ENCODE results near the gene SLC41A3. TPM values are rescaled to one million over a fixed set of nuclear protein-coding genes. Genes with fewer than 3 reads are reported as not detected.
A peak's percentile ranks its signal among the peaks of the same experiment; 100 is the strongest.

SLC41A3 gene
- polyA plus RNA-seq, 3 donors: 2.8 to 18.2 (median 13.6) TPM

DNA sequence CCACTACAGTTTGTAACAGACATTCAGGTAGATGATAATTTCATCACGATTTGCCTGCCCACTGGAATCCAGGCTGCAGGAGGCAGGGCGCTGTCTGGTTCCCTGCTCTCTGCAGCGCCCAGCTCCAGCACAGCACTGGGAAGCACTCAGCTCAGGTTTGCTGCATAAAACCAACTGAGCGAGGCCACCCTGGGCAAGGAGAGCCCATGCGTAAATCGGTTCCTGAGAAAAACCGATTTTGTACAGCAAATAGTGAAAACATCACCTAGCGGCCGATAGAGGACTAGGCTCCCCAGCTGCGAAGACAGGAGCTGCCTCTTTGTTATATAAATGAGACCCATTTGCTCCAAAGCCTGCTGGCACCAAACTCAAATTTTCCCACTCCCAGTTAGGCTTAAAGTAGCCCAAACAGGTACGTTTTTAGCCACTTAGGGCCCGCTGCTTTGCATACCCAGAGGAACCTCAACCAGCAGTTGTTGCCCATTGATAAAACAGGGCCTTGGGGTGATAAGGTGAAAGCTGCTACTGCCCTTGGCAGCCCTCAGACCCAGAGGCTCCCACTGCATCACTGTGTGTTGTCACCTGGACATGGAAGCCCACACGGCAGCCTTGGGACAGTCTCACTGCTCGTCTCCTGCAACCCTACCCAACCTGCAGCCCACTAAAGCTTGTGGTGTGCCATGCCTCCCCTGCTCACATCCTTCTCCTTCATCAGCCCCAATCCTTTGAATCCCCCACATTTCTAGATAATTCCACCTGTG, 49.0 kb upstream of the SLC41A3 start:
- WGBS (ENCODE audit: insufficient coverage): 90% methylated on average over 13 of the region's 14 CpGs
- H3K79me2 ChIP-seq (ENCODE audit: insufficient read depth, low read length): no peaks in the 10 kb centered on the region
- no peaks in the 10 kb centered on the region for H4K20me1 ChIP-seq (ENCODE audit: insufficient read depth, low read length)
- Mint-ChIP-seq H3K4me1 (peaks cover 10% of the 10 kb centered on the region), H3K4me3 (no peak overlapping the region), H3K36me3 (no peaks in the 10 kb centered on the region), H3K27ac (peak overlapping the region in 1 of 7 donors; percentile 9), H3K27me3 (ENCODE audit: low read depth in 3 of 3) (peaks cover 6 to 9% (median 7%) of the 10 kb centered on the region in 3 donors), H3K9me3 (peaks cover 0 to 2% (median 0%) of the 10 kb centered on the region in 7 donors)
- no peak overlapping the region for H3K4me2 ChIP-seq (replicated peaks; ENCODE audit: extremely low read depth, low read length, poor library complexity, severe bottlenecking)
- H3K4me1 ChIP-seq (ENCODE audit: control insufficient read depth in 1 of 2, insufficient read depth in 2 of 2, low read length in 2 of 2): peaks cover 5 to 14% of the 10 kb centered on the region in 2 donors
- intact Hi-C loops (cut with micrococcal nuclease): no loop called here
- H3K27me3 ChIP-seq (ENCODE audit: control insufficient read depth in 2 of 2, insufficient read depth in 2 of 2, low read length in 2 of 2): no peaks in the 10 kb centered on the region
- TF ChIP-seq, protein P1, sequence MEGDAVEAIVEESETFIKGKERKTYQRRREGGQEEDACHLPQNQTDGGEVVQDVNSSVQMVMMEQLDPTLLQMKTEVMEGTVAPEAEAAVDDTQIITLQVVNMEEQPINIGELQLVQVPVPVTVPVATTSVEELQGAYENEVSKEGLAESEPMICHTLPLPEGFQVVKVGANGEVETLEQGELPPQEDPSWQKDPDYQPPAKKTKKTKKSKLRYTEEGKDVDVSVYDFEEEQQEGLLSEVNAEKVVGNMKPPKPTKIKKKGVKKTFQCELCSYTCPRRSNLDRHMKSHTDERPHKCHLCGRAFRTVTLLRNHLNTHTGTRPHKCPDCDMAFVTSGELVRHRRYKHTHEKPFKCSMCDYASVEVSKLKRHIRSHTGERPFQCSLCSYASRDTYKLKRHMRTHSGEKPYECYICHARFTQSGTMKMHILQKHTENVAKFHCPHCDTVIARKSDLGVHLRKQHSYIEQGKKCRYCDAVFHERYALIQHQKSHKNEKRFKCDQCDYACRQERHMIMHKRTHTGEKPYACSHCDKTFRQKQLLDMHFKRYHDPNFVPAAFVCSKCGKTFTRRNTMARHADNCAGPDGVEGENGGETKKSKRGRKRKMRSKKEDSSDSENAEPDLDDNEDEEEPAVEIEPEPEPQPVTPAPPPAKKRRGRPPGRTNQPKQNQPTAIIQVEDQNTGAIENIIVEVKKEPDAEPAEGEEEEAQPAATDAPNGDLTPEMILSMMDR (IDR thresholded peaks at IDR 0.05): no peak
- no peaks in the 10 kb centered on the region for H3K36me3 ChIP-seq (replicated peaks in 1 of 2; ENCODE audit: control insufficient read depth in 1 of 2, insufficient read depth in 2 of 2, low read length in 2 of 2)
- H3K9me3 ChIP-seq (replicated peaks in 1 of 2; ENCODE audit: control insufficient read depth in 1 of 2, insufficient read depth in 1 of 2, low read length in 2 of 2): no peaks in the 10 kb centered on the region
- no peak overlapping the region for H2AFZ ChIP-seq (ENCODE audit: insufficient read depth, low read depth, low read length, poor library complexity, severe bottlenecking)
- no peak overlapping the region for H3K9ac ChIP-seq (ENCODE audit: insufficient read depth, low read length, poor library complexity, severe bottlenecking)
- no peak overlapping the region for H3K27ac ChIP-seq (ENCODE audit: low read depth in 1 of 2, low read length in 2 of 2)
- H3K4me3 ChIP-seq (replicated peaks in 1 of 3; ENCODE audit: low read depth in 2 of 3, low read length in 3 of 3): no peak overlapping the region
- DNase-seq: no peak

DNA sequence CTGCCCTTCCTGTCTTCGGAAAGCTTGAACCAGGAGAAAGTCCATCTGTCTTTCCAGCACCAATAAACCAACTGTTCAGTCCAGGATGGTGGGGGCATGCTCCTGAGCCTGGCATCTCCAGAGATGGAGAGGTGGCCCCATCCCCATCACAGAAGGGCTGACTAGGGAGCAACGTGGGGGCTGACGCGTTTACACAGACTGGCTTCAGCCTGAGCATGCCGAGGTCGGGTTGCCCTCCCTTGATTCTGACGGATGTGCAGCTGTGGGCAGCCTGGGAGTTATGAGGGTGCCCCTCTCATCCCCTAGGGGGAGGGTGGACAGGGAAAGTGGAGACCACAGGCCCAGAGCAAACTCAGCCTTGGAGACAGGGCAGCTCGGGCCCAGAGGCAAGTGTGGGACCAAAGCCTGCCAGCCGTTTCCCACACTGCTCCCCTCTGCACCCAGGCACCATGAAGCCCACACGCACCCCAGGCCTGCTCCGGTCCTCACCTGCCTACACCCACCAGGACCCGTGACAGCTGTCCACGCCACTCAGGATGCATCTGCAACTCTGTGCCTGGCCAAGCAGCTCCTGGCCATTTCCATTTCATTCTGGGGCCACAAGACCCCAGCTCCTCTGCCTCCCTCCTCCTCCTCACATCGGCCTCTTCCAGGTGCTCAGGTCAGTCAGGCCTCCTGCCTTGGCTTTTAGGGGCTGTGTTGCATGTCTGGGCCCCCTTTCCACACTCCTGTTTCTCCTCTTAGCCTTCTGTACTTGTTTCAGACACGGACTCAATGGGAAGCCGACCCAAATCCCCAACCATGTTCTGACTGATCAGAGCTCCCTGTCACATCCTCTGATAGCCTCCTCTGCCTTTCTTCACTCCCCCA, 48.2 kb upstream of the SLC41A3 start:
- DNase-seq: no peak
- 82% methylated on average over 13 of the region's 16 CpGs for WGBS (ENCODE audit: insufficient coverage)
- H3K27ac Mint-ChIP-seq: peak overlapping the region in 1 of 7 donors; percentile 9

More for the DNA sequence above, 48.2 kb upstream of the SLC41A3 start:
- Histone ChIP-seq H3K4me3 (replicated peaks in 1 of 3; ENCODE audit: low read depth in 2 of 3, low read length in 3 of 3) (no peak overlapping the region), H3K79me2 (ENCODE audit: insufficient read depth, low read length) (no peaks in the 10 kb centered on the region), H3K27ac (ENCODE audit: low read depth in 1 of 2, low read length in 2 of 2) (no peak overlapping the region), H3K9ac (ENCODE audit: insufficient read depth, low read length, poor library complexity, severe bottlenecking) (no peak overlapping the region), H3K36me3 (replicated peaks in 1 of 2; ENCODE audit: control insufficient read depth in 1 of 2, insufficient read depth in 2 of 2, low read length in 2 of 2) (no peaks in the 10 kb centered on the region), H3K27me3 (ENCODE audit: control insufficient read depth in 2 of 2, insufficient read depth in 2 of 2, low read length in 2 of 2) (no peaks in the 10 kb centered on the region), H3K4me1 (ENCODE audit: control insufficient read depth in 1 of 2, insufficient read depth in 2 of 2, low read length in 2 of 2) (peaks cover 5 to 14% of the 10 kb centered on the region in 2 donors), H3K4me2 (replicated peaks; ENCODE audit: extremely low read depth, low read length, poor library complexity, severe bottlenecking) (no peak overlapping the region), H4K20me1 (ENCODE audit: insufficient read depth, low read length) (no peaks in the 10 kb centered on the region), H3K9me3 (replicated peaks in 1 of 2; ENCODE audit: control insufficient read depth in 1 of 2, insufficient read depth in 1 of 2, low read length in 2 of 2) (no peaks in the 10 kb centered on the region), H2AFZ (ENCODE audit: insufficient read depth, low read depth, low read length, poor library complexity, severe bottlenecking) (no peak overlapping the region)
- H3K9me3 Mint-ChIP-seq: peaks cover 0 to 2% (median 0%) of the 10 kb centered on the region in 7 donors
- H3K4me1 Mint-ChIP-seq: peaks cover 10% of the 10 kb centered on the region
- intact Hi-C loops (cut with micrococcal nuclease): no loop called here
- TF ChIP-seq, protein P1 (IDR thresholded peaks at IDR 0.05): no peak
- no peaks in the 10 kb centered on the region for H3K36me3 Mint-ChIP-seq
- H3K4me3 Mint-ChIP-seq: no peak overlapping the region
- peaks cover 3 to 9% (median 6%) of the 10 kb centered on the region in 3 donors for H3K27me3 Mint-ChIP-seq (ENCODE audit: low read depth in 3 of 3)
